H1 (cell line): ENCODE data around the gene DDX11. TPM values are rescaled to one million over a fixed set of nuclear protein-coding genes. Genes with fewer than 3 reads are reported as not detected.

Experiments used
- CTCF ChIA-PET: fragments of 300-600 bp; sonication (Branson Sonifier 250); formaldehyde crosslinking; loops from one replicate; lab custom pipeline; 2021; ENCODE audit not compliant: partially characterized antibody; lab: Charles Lee
- POLR2A ChIA-PET: fragments of 300-600 bp; sonication (Branson Sonifier 250); formaldehyde crosslinking; loops from one replicate; lab custom pipeline; 2021; ENCODE audit warnings: inconsistent platforms; ENCODE audit not compliant: partially characterized antibody; lab: Charles Lee
- DNase-seq, 2 experiments: peaks; one replicate each; pipeline versions ENCODE4 v3.0.0 to v3.0.0-alpha.2; 2010 to 2022; ENCODE audit warnings: low spot score in 2 of 2, low read depth in 1 of 2, mixed read lengths in 1 of 2
- FAIRE-seq: peaks from 2 replicates; lab custom pipeline; 2011; peaks lifted over from hg19 to GRCh38; lab: Jason Lieb, UNC
- H2AFZ ChIP-seq: 2 replicates; pipeline ENCODE4 v1.8.1; 2012; ENCODE audit warnings: low read length, inconsistent platforms
- H2AK5ac ChIP-seq: 2 replicates; pipeline ENCODE4 v1.6.1; 2013; ENCODE audit warnings: low read depth, low read length
- H2BK120ac ChIP-seq: replicated peaks from 2 replicates; pipeline ENCODE3; 2013; ENCODE audit warnings: low read depth, low read length, inconsistent platforms
- H2BK12ac ChIP-seq: 2 replicates; pipeline ENCODE4 v1.6.1; 2013; ENCODE audit warnings: low read depth, low read length
- H2BK15ac ChIP-seq: 2 replicates; pipeline ENCODE4 v1.6.1; 2013; ENCODE audit warnings: low read length
- H2BK20ac ChIP-seq: 2 replicates; pipeline ENCODE4 v1.6.1; 2013; ENCODE audit warnings: low read length
- H2BK5ac ChIP-seq: 2 replicates; pipeline ENCODE4 v1.6.1; 2013; ENCODE audit warnings: low read depth, low read length
- H3K14ac ChIP-seq: 2 replicates; pipeline ENCODE4 v1.6.1; 2013; ENCODE audit warnings: inconsistent platforms; ENCODE audit not compliant: insufficient read length
- H3K18ac ChIP-seq: 2 replicates; pipeline ENCODE4 v1.6.1; 2013; ENCODE audit warnings: low read length; ENCODE audit errors: extremely low read depth
- H3K23ac ChIP-seq: 2 replicates; pipeline ENCODE4 v1.6.1; 2013; ENCODE audit warnings: inconsistent platforms; ENCODE audit not compliant: insufficient read length
- H3K23me2 ChIP-seq: 2 replicates; pipeline ENCODE4 v1.6.1; 2013; ENCODE audit warnings: low read depth, low read length
- H3K27ac ChIP-seq: 2 replicates; pipeline ENCODE4 v1.6.1; 2011; ENCODE audit warnings: low read depth, low read length, inconsistent platforms
- H3K27me3 ChIP-seq, 4 experiments: replicated peaks in 1 of 4; 1 replicate in 1 of 4; 2 replicates in 3 of 4; pipeline versions ENCODE4 v1.6.1 to v1.8.1; 2011 to 2013; ENCODE audit warnings: low read length in 3 of 4, mild to moderate bottlenecking in 3 of 4, inconsistent platforms in 2 of 4, mixed read lengths in 2 of 4, moderate library complexity in 1 of 4; ENCODE audit not compliant: control insufficient read depth in 3 of 4, insufficient read depth in 3 of 4; ENCODE audit errors: extremely low read depth in 1 of 4
- H3K36me3 ChIP-seq, 4 experiments: 2 replicates each; pipeline versions ENCODE4 v1.6.1 to v1.8.1; 2011 to 2013; ENCODE audit warnings: mild to moderate bottlenecking in 4 of 4, low read length in 3 of 4, moderate library complexity in 2 of 4, control low read depth in 1 of 4, inconsistent platforms in 1 of 4; ENCODE audit not compliant: insufficient read depth in 4 of 4, control insufficient read depth in 2 of 4
- H3K4ac ChIP-seq: replicated peaks from 2 replicates; pipeline ENCODE3; 2013; ENCODE audit warnings: low read length, low read depth, mixed read lengths, inconsistent platforms; ENCODE audit not compliant: insufficient read length
- H3K4me1 ChIP-seq, 4 experiments: replicated peaks in 1 of 4; 1 replicate in 1 of 4; 2 replicates in 3 of 4; pipeline versions ENCODE4 v1.6.1 to v1.8.1; 2011 to 2013; ENCODE audit warnings: low read length in 3 of 4, inconsistent platforms in 2 of 4, mixed read lengths in 1 of 4; ENCODE audit not compliant: insufficient read depth in 4 of 4, control insufficient read depth in 3 of 4
- H3K4me2 ChIP-seq, 2 experiments: 2 replicates each; pipeline versions ENCODE4 v1.6.1 to v1.8.1; 2011 to 2013; ENCODE audit warnings: low read depth in 2 of 2, low read length in 2 of 2, control low read depth in 1 of 2, inconsistent platforms in 1 of 2, mild to moderate bottlenecking in 1 of 2; ENCODE audit not compliant: insufficient read depth in 1 of 2
- H3K4me3 ChIP-seq, 4 experiments: fragments of 200-600, 300-600 bp in 1 of 4; sonication (generic), shearing (Covaris generic), sonication (Bioruptor Twin) in 1 of 4; 2 replicates each; pipeline versions ENCODE4 v1.5.1 to v1.8.1; 2011 to 2016; ENCODE audit warnings: low read length in 4 of 4, low read depth in 3 of 4, control low read depth in 2 of 4, inconsistent platforms in 2 of 4, mild to moderate bottlenecking in 2 of 4, mixed read lengths in 1 of 4, moderate library complexity in 1 of 4; ENCODE audit not compliant: insufficient read depth in 2 of 4; ENCODE audit errors: extremely low read depth in 1 of 4
- H3K56ac ChIP-seq: replicated peaks from 2 replicates; pipeline ENCODE3; 2013; ENCODE audit warnings: low read depth, mild to moderate bottlenecking, mixed read lengths, low read length, inconsistent platforms; ENCODE audit not compliant: insufficient read length
- H3K79me1 ChIP-seq: 2 replicates; pipeline ENCODE4 v1.6.1; 2013; ENCODE audit warnings: low read depth, low read length, control low read depth
- H3K79me2 ChIP-seq, 2 experiments: 2 replicates each; pipeline versions ENCODE4 v1.6.1 to v1.8.1; 2012 to 2013; ENCODE audit warnings: low read length in 2 of 2, mild to moderate bottlenecking in 2 of 2, inconsistent platforms in 1 of 2; ENCODE audit not compliant: insufficient read depth in 2 of 2, control insufficient read depth in 1 of 2
- H3K9ac ChIP-seq, 4 experiments: replicated peaks in 1 of 4; 1 replicate in 1 of 4; 2 replicates in 3 of 4; pipeline versions ENCODE4 v1.6.1 to v1.8.1; 2011 to 2013; ENCODE audit warnings: low read depth in 3 of 4, low read length in 3 of 4, control low read depth in 2 of 4, mild to moderate bottlenecking in 2 of 4, moderate library complexity in 2 of 4, inconsistent platforms in 1 of 4; ENCODE audit errors: extremely low read depth in 1 of 4
- H3K9me3 ChIP-seq, 2 experiments: 2 replicates each; pipeline versions ENCODE4 v1.6.1 to v1.8.1; 2012 to 2013; ENCODE audit warnings: mild to moderate bottlenecking in 2 of 2, moderate library complexity in 2 of 2, control low read depth in 1 of 2, inconsistent platforms in 1 of 2, low read depth in 1 of 2, low read length in 1 of 2, mixed read lengths in 1 of 2; ENCODE audit not compliant: insufficient read depth in 2 of 2
- H4K20me1 ChIP-seq, 2 experiments: replicated peaks in 1 of 2; 2 replicates each; pipeline versions ENCODE3 to v1.8.1; 2011 to 2013; ENCODE audit warnings: inconsistent platforms in 2 of 2, low read length in 2 of 2, mild to moderate bottlenecking in 1 of 2; ENCODE audit not compliant: insufficient read depth in 2 of 2, control insufficient read depth in 1 of 2
- H4K5ac ChIP-seq: 2 replicates; pipeline ENCODE4 v1.6.1; 2013; ENCODE audit warnings: low read length, low read depth, mixed read lengths, inconsistent platforms; ENCODE audit not compliant: insufficient read length
- H4K8ac ChIP-seq: 2 replicates; pipeline ENCODE4 v1.8.0; 2013; ENCODE audit warnings: mild to moderate bottlenecking, moderate library complexity, low read length, inconsistent platforms; ENCODE audit not compliant: insufficient read depth; ENCODE audit errors: extremely low read depth
- H4K91ac ChIP-seq: replicated peaks from 2 replicates; pipeline ENCODE3; 2013; ENCODE audit warnings: low read length, mixed read lengths, inconsistent platforms; ENCODE audit not compliant: insufficient read length
- EZH2 ChIP-seq: fragments of 200-600 bp; sonication (generic); IDR thresholded peaks from 2 replicates; pipeline ENCODE4 v1.7.1; 2012; ENCODE audit warnings: low read depth, mild to moderate bottlenecking, moderate library complexity, low read length, inconsistent platforms; ENCODE audit not compliant: severe bottlenecking
- PHF8 ChIP-seq: fragments of 200-600 bp; sonication (generic); conservative IDR thresholded peaks from 2 replicates; pipeline ENCODE4 v1.7.1; 2012; ENCODE audit warnings: low read depth, mild to moderate bottlenecking, inconsistent platforms, low read length, moderate library complexity
- SAP30 ChIP-seq: fragments of 300-600 bp; sonication (generic); IDR thresholded peaks from 2 replicates; pipeline ENCODE4 v1.7.1; 2012; ENCODE audit warnings: low read length, moderate library complexity, mild to moderate bottlenecking, inconsistent platforms; ENCODE audit not compliant: insufficient read depth, insufficient replicate concordance
- SUZ12 ChIP-seq: fragments of 200-600 bp; sonication (generic); IDR thresholded peaks from 2 replicates; pipeline ENCODE4 v1.6.1; 2012; ENCODE audit warnings: mild to moderate bottlenecking, inconsistent platforms, low read length, moderate library complexity, mixed read lengths
- WGBS, 2 experiments: shearing (Covaris generic) in 1 of 2; methylation state at CpG; one replicate each; pipeline versions ENCODE4 v1.1.6 to v1.1.7; 2013 to 2015; ENCODE audit warnings: low lambda C conversion rate in 2 of 2, mixed read lengths in 2 of 2, inconsistent platforms in 1 of 2, low coverage in 1 of 2, missing lambda C conversion rate in 1 of 2; ENCODE audit not compliant: insufficient replicate concordance in 2 of 2, insufficient coverage in 1 of 2, insufficient read length in 1 of 2; ENCODE audit errors: extremely low coverage in 1 of 2, missing lambda C conversion rate in 1 of 2; 5-methylcytosine and 5-hydroxymethylcytosine counted together
- polyA plus RNA-seq, 7 experiments: library from polyadenylated mRNA; depleted of rRNA in 3 of 7; stranded (reverse) in 5 of 7; unstranded in 2 of 7; fragments of >200 nt in 5 of 7; fragments of 200-250 nt in 2 of 7; gene quantifications; 1 replicate in 5 of 7; 2 replicates in 1 of 7; 4 replicates in 1 of 7; pipeline versions ENCODE4 v1.2.1 to v1.2.3, GENCODE V29; 2011 to 2013; ENCODE audit warnings: missing spikeins in 2 of 7, mixed read lengths in 2 of 7
- total RNA-seq: library from RNA; stranded (reverse); fragmentation: NEBNext Ultra II Directional; extraction: Animal tissue kit (Norgen Biotek cat#: 25700); gene quantifications from 2 replicates; pipeline ENCODE4 v1.2.1, GENCODE V29; 2021

DDX11 gene
- total and polyA plus RNA-seq, 2 of the 8 experiments (the other 6 are each of a cell fraction or from before 2014, with no cell fraction given), result 61.6 to 141 TPM

GRCh38 chr12:31035967-31036665, 37.5 kb upstream of the DDX11 start:
- no peaks in the 10 kb centered on the region for H3K79me1 ChIP-seq
- no peak overlapping the region for H2BK12ac ChIP-seq
- no peak overlapping the region for H2BK5ac ChIP-seq
- no peak overlapping the region for H2BK15ac ChIP-seq
- no peak overlapping the region for H2BK120ac ChIP-seq
- H2BK20ac ChIP-seq, result no peak overlapping the region
- no peaks in the 10 kb centered on the region; the same call in 1 of the 2 replicates for H3K23me2 ChIP-seq
- CTCF ChIA-PET, result interaction anchor here (1.1 to 2.1 kb wide), 2 partner anchors 14 to 185 kb away, joined by 3 to 5 read pairs; no protein-coding TSS in a partner anchor
- H4K91ac ChIP-seq, result no peak overlapping the region
- DNase-seq (no peak), FAIRE-seq (no peak)
- H3K4me1 ChIP-seq, result no peaks in the 10 kb centered on the region
- POLR2A ChIA-PET, result no interaction called here
- no peak overlapping the region for H2AK5ac ChIP-seq
- no peak overlapping the region for H3K9ac ChIP-seq
- H4K8ac ChIP-seq, result no peak overlapping the region
- no peaks in the 10 kb centered on the region for H3K27me3 ChIP-seq
- H3K79me2 ChIP-seq, result no peaks in the 10 kb centered on the region
- H3K14ac ChIP-seq, result no peak overlapping the region
- no peaks in the 10 kb centered on the region for H3K9me3 ChIP-seq
- H3K27ac ChIP-seq, result no peak overlapping the region
- TF ChIP-seq SUZ12 (no peak), EZH2 (no peak), SAP30 (no peak), PHF8 (no peak)
- no peaks in the 10 kb centered on the region for H3K36me3 ChIP-seq
- WGBS, 2 experiments, result 84% methylated on average over 4 of the region's 4 CpGs; no CpG with 5 or more reads in 1 of the 2 experiments
- H2AFZ ChIP-seq, result no peak overlapping the region
- H4K5ac ChIP-seq, result no peak overlapping the region
- no peak overlapping the region for H3K18ac ChIP-seq
- H3K4ac ChIP-seq, result no peak overlapping the region
- H3K56ac ChIP-seq, result no peak overlapping the region
- H3K4me3 ChIP-seq, result no peak overlapping the region
- no peaks in the 10 kb centered on the region for H4K20me1 ChIP-seq
- H3K4me2 ChIP-seq, result no peak overlapping the region
- no peak overlapping the region for H3K23ac ChIP-seq
